GM18517 (cell line): ENCODE results near the gene IRF2.
A peak's percentile ranks its signal among the peaks of the same experiment; 100 is the strongest.

Source experiments
- ATAC-seq: cut with Tn5 transposase; IDR thresholded peaks from one replicate; pipeline ENCODE4 v1.9.1; 2021; ENCODE audit warnings: mild to moderate bottlenecking, moderate library complexity; ENCODE audit not compliant: unreplicated experiment

The IRF2 gene

GRCh38 chr4:184474263-184475095 lies at the start of gene IRF2:
TSS of gene IRF2 (minus strand) at chr4:184474550. CDS start at chr4:184429064, 45,486 bp downstream.
- ATAC-seq, result peak; percentile 44

- no peak for ATAC-seq
Observed at GRCh38 chr4:184515606-184516005, 41.3 kb upstream of the IRF2 start.

GRCh38 chr4:184514121-184514988 lies 40.0 kb upstream of the IRF2 start:
- peak; percentile 94 for ATAC-seq

GRCh38 chr4:184513802-184514120 lies 39.4 kb upstream of the IRF2 start:
- peak; percentile 28 for ATAC-seq

- no peak for ATAC-seq
Observed at GRCh38 chr4:184511156-184511555, 36.8 kb upstream of the IRF2 start.

- no peak for ATAC-seq
Observed at GRCh38 chr4:184510401-184510800, 36.1 kb upstream of the IRF2 start.

- peak; percentile 99 for ATAC-seq
Observed at GRCh38 chr4:184506527-184507121, 32.3 kb upstream of the IRF2 start.

GRCh38 chr4:184504385-184504784 lies 30.0 kb upstream of the IRF2 start:
- no peak for ATAC-seq

- no peak for ATAC-seq
Observed at GRCh38 chr4:184503869-184504300, 29.5 kb upstream of the IRF2 start.

- ATAC-seq, result no peak
Observed at GRCh38 chr4:184500748-184501589, 26.6 kb upstream of the IRF2 start.

GRCh38 chr4:184499996-184500395 lies 25.6 kb upstream of the IRF2 start:
- no peak for ATAC-seq

GRCh38 chr4:184498598-184498997 lies 24.2 kb upstream of the IRF2 start:
- no peak for ATAC-seq

- ATAC-seq, result no peak
Observed at GRCh38 chr4:184489771-184490170, 15.4 kb upstream of the IRF2 start.

GRCh38 chr4:184487503-184487902 lies 13.2 kb upstream of the IRF2 start:
- no peak for ATAC-seq

- ATAC-seq, result no peak
Observed at GRCh38 chr4:184485279-184485678, 10.9 kb upstream of the IRF2 start.

GRCh38 chr4:184481544-184481943 lies 7.2 kb upstream of the IRF2 start:
- ATAC-seq, result no peak

GRCh38 chr4:184479516-184479950 lies 5.2 kb upstream of the IRF2 start:
- no peak for ATAC-seq

GRCh38 chr4:184477201-184477999 lies 3.0 kb upstream of the IRF2 start:
- no peak for ATAC-seq

GRCh38 chr4:184476695-184477094 lies 2.3 kb upstream of the IRF2 start:
- no peak for ATAC-seq

GRCh38 chr4:184475498-184475897 lies 1.1 kb upstream of the IRF2 start:
- no peak for ATAC-seq
